LHCN-M2 (cell line): ENCODE data around the gene TMEM52B. TPM values are rescaled to one million over a fixed set of nuclear protein-coding genes. Genes with fewer than 3 reads are reported as not detected.

ENCODE experiments used
- DNase-seq: peaks from one replicate; pipeline ENCODE4 v3.0.0-alpha.2; 2012; ENCODE audit warnings: low read depth
- polyA plus RNA-seq: library from polyadenylated mRNA; unstranded; fragments of >200 nt; gene quantifications from one replicate; pipeline ENCODE4 v1.2.1, GENCODE V29; 2012; ENCODE audit warnings: missing spikeins
- total RNA-seq: library from RNA; depleted of rRNA; stranded (reverse); fragments of >200 nt; gene quantifications from 2 replicates; pipeline ENCODE4 v1.2.3, GENCODE V29; 2014; rRNA removed

The TMEM52B gene
- total RNA-seq = not detected in 2 replicates
- polyA plus RNA-seq = not detected

GRCh38 chr12:10178821-10179220, at the start of gene TMEM52B:
Gene TMEM52B, plus strand, starts transcription at chr12:10179032. Its CDS starts 543 bp downstream, at chr12:10179575.
- no peak for DNase-seq

- no peak for DNase-seq
These were observed 48.8 kb upstream of the TMEM52B start, which contains the start of gene CLEC7A for GRCh38 chr12:10130042-10130441. Gene CLEC7A, minus strand, starts transcription at chr12:10130199. Its CDS starts 117 bp downstream, at chr12:10130082.

GRCh38 chr12:10131111-10131690, 47.6 kb upstream of the TMEM52B start:
- no peak for DNase-seq

- DNase-seq = no peak
These were observed 45.9 kb upstream of the TMEM52B start for GRCh38 chr12:10132850-10133370.

- DNase-seq = no peak
These were observed 43.7 kb upstream of the TMEM52B start for GRCh38 chr12:10135126-10135525.

- DNase-seq = no peak
These were observed 42.1 kb upstream of the TMEM52B start for GRCh38 chr12:10136637-10137205.

- DNase-seq = peak; percentile 34
These were observed 38.8 kb upstream of the TMEM52B start for GRCh38 chr12:10140001-10140400.

GRCh38 chr12:10142976-10143589, 35.7 kb upstream of the TMEM52B start:
- DNase-seq = no peak

- DNase-seq = no peak
These were observed 31.0 kb upstream of the TMEM52B start for GRCh38 chr12:10147714-10148403.

- no peak for DNase-seq
These were observed 27.2 kb upstream of the TMEM52B start for GRCh38 chr12:10151621-10152020.

GRCh38 chr12:10153271-10154144, 25.3 kb upstream of the TMEM52B start:
- DNase-seq = peak; percentile 56

- no peak for DNase-seq
These were observed 24.7 kb upstream of the TMEM52B start for GRCh38 chr12:10154145-10154496.

GRCh38 chr12:10155966-10156365, 22.9 kb upstream of the TMEM52B start:
- no peak for DNase-seq

- no peak for DNase-seq
These were observed 20.4 kb upstream of the TMEM52B start for GRCh38 chr12:10158406-10158805.

GRCh38 chr12:10159280-10159679, 19.6 kb upstream of the TMEM52B start:
- DNase-seq = no peak

- DNase-seq = no peak
These were observed 18.0 kb upstream of the TMEM52B start for GRCh38 chr12:10160617-10161385.

- DNase-seq = no peak
These were observed 15.7 kb upstream of the TMEM52B start for GRCh38 chr12:10163084-10163483.

- no peak for DNase-seq
These were observed 13.4 kb upstream of the TMEM52B start for GRCh38 chr12:10165421-10165820.

- DNase-seq = no peak
These were observed 11.2 kb upstream of the TMEM52B start for GRCh38 chr12:10167599-10167998.

- no peak for DNase-seq
These were observed 9.7 kb upstream of the TMEM52B start for GRCh38 chr12:10169104-10169503.
